GM19438 (cell line): ENCODE results near the gene AHCYL2.

ENCODE experiments used
- ATAC-seq: cut with Tn5 transposase; IDR thresholded peaks from one replicate; pipeline ENCODE4 v1.9.1; 2021; ENCODE audit warnings: low read depth; ENCODE audit not compliant: unreplicated experiment

Gene AHCYL2

GRCh38 chr7:129224251-129225205 is at the start of gene AHCYL2:
Gene AHCYL2 (plus strand): TSS chr7:129225030.
- peak; percentile 83 for ATAC-seq

- ATAC-seq, result no peak
Measured at GRCh38 chr7:129176916-129177710, 47.7 kb upstream of the AHCYL2 start.

- ATAC-seq, result no peak
Measured at GRCh38 chr7:129184981-129185670, 39.7 kb upstream of the AHCYL2 start.

- no peak for ATAC-seq
Measured at GRCh38 chr7:129186749-129187260, 38.0 kb upstream of the AHCYL2 start.

- no peak for ATAC-seq
Measured at GRCh38 chr7:129187681-129188371, 37.0 kb upstream of the AHCYL2 start.

GRCh38 chr7:129188372-129188891 is 36.4 kb upstream of the AHCYL2 start, which contains the start of gene SMO:
Gene SMO (plus strand): TSS chr7:129188633. CDS start chr7:129189152, 519 bp downstream.
- no peak for ATAC-seq

GRCh38 chr7:129188892-129189660 is 35.8 kb upstream of the AHCYL2 start:
- ATAC-seq, result no peak

- ATAC-seq, result no peak
Measured at GRCh38 chr7:129189661-129190310, 35.0 kb upstream of the AHCYL2 start.

- no peak for ATAC-seq
Measured at GRCh38 chr7:129191272-129191671, 33.6 kb upstream of the AHCYL2 start.

- ATAC-seq, result no peak
Measured at GRCh38 chr7:129193892-129194291, 30.9 kb upstream of the AHCYL2 start.

GRCh38 chr7:129197771-129198170 is 27.1 kb upstream of the AHCYL2 start:
- no peak for ATAC-seq

GRCh38 chr7:129199406-129199805 is 25.4 kb upstream of the AHCYL2 start:
- no peak for ATAC-seq

- no peak for ATAC-seq
Measured at GRCh38 chr7:129202058-129202777, 22.6 kb upstream of the AHCYL2 start.

- no peak for ATAC-seq
Measured at GRCh38 chr7:129203050-129203741, 21.6 kb upstream of the AHCYL2 start.

GRCh38 chr7:129205126-129205818 is 19.6 kb upstream of the AHCYL2 start:
- ATAC-seq, result no peak

GRCh38 chr7:129205987-129206785 is 18.6 kb upstream of the AHCYL2 start:
- no peak for ATAC-seq
